Measurements from ENCODE around the gene APLP2.

The APLP2 gene

GRCh38 chr11:130094614-130095013 is 24.9 kb downstream of the APLP2 start:
- TF ChIP-seq, protein P1, sequence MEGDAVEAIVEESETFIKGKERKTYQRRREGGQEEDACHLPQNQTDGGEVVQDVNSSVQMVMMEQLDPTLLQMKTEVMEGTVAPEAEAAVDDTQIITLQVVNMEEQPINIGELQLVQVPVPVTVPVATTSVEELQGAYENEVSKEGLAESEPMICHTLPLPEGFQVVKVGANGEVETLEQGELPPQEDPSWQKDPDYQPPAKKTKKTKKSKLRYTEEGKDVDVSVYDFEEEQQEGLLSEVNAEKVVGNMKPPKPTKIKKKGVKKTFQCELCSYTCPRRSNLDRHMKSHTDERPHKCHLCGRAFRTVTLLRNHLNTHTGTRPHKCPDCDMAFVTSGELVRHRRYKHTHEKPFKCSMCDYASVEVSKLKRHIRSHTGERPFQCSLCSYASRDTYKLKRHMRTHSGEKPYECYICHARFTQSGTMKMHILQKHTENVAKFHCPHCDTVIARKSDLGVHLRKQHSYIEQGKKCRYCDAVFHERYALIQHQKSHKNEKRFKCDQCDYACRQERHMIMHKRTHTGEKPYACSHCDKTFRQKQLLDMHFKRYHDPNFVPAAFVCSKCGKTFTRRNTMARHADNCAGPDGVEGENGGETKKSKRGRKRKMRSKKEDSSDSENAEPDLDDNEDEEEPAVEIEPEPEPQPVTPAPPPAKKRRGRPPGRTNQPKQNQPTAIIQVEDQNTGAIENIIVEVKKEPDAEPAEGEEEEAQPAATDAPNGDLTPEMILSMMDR (IDR thresholded peaks at IDR 0.05; ENCODE audit: low read length, missing control alignments): no peak
- peak; percentile 36 for DNase-seq (ENCODE audit: low read depth)
- H3K4me3 ChIP-seq (replicated peaks; ENCODE audit: low read depth, low read length): no peak overlapping the region

DNA sequence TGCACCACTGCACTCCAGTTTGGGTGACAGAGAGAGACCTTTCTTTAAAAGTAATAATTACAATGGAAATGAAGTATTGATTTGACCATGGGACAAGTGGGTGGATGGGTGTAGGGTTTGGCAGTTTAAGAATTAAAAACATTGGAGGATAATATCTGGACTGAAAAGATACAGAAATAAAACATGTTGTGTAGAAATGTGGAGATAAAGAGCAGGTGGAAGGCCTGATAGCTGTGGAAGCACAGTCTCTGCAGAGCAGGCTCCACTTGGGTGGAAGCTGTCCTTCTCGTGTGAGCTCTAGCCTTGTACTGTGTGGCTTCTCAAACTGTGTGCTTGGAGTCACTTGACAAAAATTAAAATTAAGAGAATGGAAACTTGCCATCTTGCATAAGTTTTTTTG is 25.6 kb downstream of the APLP2 start:
- TF ChIP-seq, protein P1 (IDR thresholded peaks at IDR 0.05; ENCODE audit: low read length, missing control alignments): no peak

GRCh38 chr11:130096042-130096441 is 26.3 kb downstream of the APLP2 start:
- DNase-seq (ENCODE audit: low read depth): no peak
- TF ChIP-seq, protein P1 (IDR thresholded peaks at IDR 0.05; ENCODE audit: low read length, missing control alignments): no peak
- no peak overlapping the region for H3K4me3 ChIP-seq (replicated peaks; ENCODE audit: low read depth, low read length)

More for the DNA sequence above, 25.6 kb downstream of the APLP2 start:
- H3K4me3 ChIP-seq (replicated peaks; ENCODE audit: low read depth, low read length): no peak overlapping the region
- no peak for DNase-seq (ENCODE audit: low read depth)

DNA sequence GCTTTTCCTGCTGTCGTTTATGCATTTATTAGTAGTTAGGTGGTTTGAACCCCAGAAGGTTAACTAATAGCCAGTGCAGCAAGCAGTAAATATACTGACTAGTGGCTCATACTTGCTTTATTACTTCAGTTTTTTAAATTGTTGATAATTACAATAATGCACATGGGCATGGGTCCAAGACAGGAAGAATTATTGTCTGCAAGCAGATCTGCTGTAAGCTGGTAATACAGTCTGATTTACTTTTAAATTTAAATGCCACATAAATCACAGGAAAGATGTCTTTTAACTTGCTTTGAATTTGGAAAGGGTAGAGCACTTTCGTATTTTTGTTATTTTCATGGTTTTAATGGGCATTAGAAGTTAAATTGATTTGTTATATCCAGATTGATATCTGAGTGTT is 27.1 kb downstream of the APLP2 start:
- DNase-seq (ENCODE audit: low read depth): no peak
- TF ChIP-seq, protein P1 (IDR thresholded peaks at IDR 0.05; ENCODE audit: low read length, missing control alignments): no peak
- H3K4me3 ChIP-seq (replicated peaks; ENCODE audit: low read depth, low read length): no peak overlapping the region

DNA sequence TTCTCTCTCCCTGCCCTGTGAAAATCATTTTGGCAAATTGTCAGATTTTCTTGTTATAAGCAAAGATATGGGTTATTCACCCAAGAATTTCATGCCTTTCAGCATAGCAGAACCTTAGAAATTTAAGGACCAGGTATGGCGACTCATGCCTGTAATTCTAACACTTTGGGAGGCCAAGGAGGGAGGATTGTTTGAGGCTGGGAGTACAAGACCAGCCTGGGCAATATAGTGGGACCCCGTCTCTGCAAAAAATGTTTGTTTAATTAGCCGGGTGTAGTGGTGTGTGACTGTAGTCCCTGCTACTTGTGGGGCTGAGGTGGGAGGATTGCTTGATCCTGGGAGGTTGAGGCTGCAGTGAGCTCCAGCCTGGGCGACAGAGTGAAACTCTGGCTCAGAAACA is 27.6 kb downstream of the APLP2 start:
- H3K4me3 ChIP-seq (replicated peaks; ENCODE audit: low read depth, low read length): no peak overlapping the region
- TF ChIP-seq, protein P1 (IDR thresholded peaks at IDR 0.05; ENCODE audit: low read length, missing control alignments): no peak
- DNase-seq (ENCODE audit: low read depth): no peak

- DNase-seq (ENCODE audit: low read depth): no peak
- H3K4me3 ChIP-seq (replicated peaks; ENCODE audit: low read depth, low read length): no peak overlapping the region
- TF ChIP-seq, protein P1 (IDR thresholded peaks at IDR 0.05; ENCODE audit: low read length, missing control alignments): no peak
Observed at GRCh38 chr11:130099356-130099755, 29.7 kb downstream of the APLP2 start.

DNA sequence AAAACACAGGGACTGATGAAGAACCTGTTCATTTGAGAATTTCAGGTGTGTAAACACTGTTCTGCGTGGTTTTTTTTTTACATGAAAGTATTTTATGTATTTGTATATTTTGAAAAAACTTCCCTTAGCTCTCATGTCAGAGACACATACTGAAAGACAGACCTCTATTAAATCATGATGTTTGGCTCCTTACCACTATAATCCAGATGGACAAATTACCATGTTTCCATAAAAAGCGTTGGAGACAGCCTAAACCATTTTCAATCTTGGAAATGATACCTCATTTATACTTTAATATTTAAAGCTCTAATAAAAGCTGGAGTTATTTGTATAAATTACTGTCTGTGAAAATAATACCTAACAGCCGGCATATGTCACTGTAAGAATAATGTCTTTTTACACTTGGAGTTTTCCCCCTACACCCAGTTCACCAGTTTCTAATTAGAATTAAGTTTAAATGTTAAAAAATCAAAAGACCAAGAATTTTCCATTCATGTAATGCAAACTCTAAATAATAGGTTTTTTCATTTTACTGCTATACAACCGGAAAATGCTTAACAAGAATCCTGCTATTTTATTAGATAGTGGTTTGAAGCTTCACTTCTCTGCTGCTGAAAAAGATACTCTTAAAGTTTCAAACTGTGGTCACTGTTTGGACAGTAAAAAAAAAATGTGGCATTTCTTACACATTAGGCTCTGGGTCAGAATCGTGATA is 30.8 kb downstream of the APLP2 start:
- TF ChIP-seq, protein P1 (IDR thresholded peaks at IDR 0.05; ENCODE audit: low read length, missing control alignments): no peak
- no peak overlapping the region for H3K4me3 ChIP-seq (replicated peaks; ENCODE audit: low read depth, low read length)
- DNase-seq (ENCODE audit: low read depth): no peak
